Smooth muscle cell (in vitro differentiated cells): ENCODE results near the gene XCR1. TPM values are rescaled to one million over a fixed set of nuclear protein-coding genes. Genes with fewer than 3 reads are reported as not detected.

Source experiments
- DNase-seq: peaks from one replicate; lab custom pipeline; 2025; ENCODE audit not compliant: unreplicated experiment; lab: John Stamatoyannopoulos, UW
- H2AFZ ChIP-seq: fragments of 200-600 bp; sonication (generic); 2 replicates; pipeline ENCODE4 v1.6.0; 2016; ENCODE audit warnings: antibody characterized with exemption, low read depth, mild to moderate bottlenecking
- H3F3A ChIP-seq: fragments of 200-600 bp; sonication (generic); 2 replicates; pipeline ENCODE4 v1.6.0; 2017; ENCODE audit warnings: antibody characterized with exemption, low read depth
- H3K27ac ChIP-seq: fragments of 200-600 bp; sonication (generic); 2 replicates; pipeline ENCODE4 v1.5.1; 2016; ENCODE audit warnings: low read depth, mild to moderate bottlenecking
- H3K27me3 ChIP-seq: fragments of 200-600 bp; sonication (generic); 2 replicates; pipeline ENCODE4 v1.6.1; 2016; ENCODE audit warnings: low read depth, mild to moderate bottlenecking
- H3K36me3 ChIP-seq: fragments of 200-600 bp; sonication (generic); 2 replicates; pipeline ENCODE4 v1.5.1; 2016; ENCODE audit warnings: low read depth
- H3K4me1 ChIP-seq: fragments of 200-600 bp; sonication (generic); 2 replicates; pipeline ENCODE4 v1.5.1; 2016; ENCODE audit warnings: low read depth
- H3K4me2 ChIP-seq: fragments of 200-600 bp; sonication (generic); 2 replicates; pipeline ENCODE4 v1.6.0; 2016; ENCODE audit warnings: mild to moderate bottlenecking
- H3K4me3 ChIP-seq: fragments of 200-600 bp; sonication (generic); 2 replicates; pipeline ENCODE4 v1.5.1; 2016; ENCODE audit warnings: mild to moderate bottlenecking
- H3K79me2 ChIP-seq: fragments of 200-600 bp; sonication (generic); 2 replicates; pipeline ENCODE4 v1.6.0; 2016; ENCODE audit warnings: low read depth, mild to moderate bottlenecking
- H3K9ac ChIP-seq: fragments of 200-600 bp; sonication (generic); 2 replicates; pipeline ENCODE4 v1.6.0; 2016; ENCODE audit warnings: low read depth
- H3K9me3 ChIP-seq: fragments of 200-600 bp; sonication (generic); replicated peaks from 2 replicates; pipeline ENCODE4 v1.5.1; 2016; ENCODE audit warnings: low read depth
- H4K20me1 ChIP-seq: fragments of 200-600 bp; sonication (generic); 2 replicates; pipeline ENCODE4 v1.6.0; 2016; ENCODE audit warnings: low read depth
- CTCF ChIP-seq: fragments of 200-600 bp; sonication (generic); IDR thresholded peaks from 2 replicates; pipeline ENCODE4 v1.5.1; 2017; ENCODE audit warnings: borderline replicate concordance, mild to moderate bottlenecking, antibody characterized with exemption; ENCODE audit not compliant: insufficient read depth, poor library complexity, severe bottlenecking
- WGBS: methylation state at CpG from one replicate; pipeline ENCODE4 v1.1.7; 2016; ENCODE audit warnings: low lambda C conversion rate; 5-methylcytosine and 5-hydroxymethylcytosine counted together
- polyA plus RNA-seq: library from polyadenylated mRNA; unstranded; fragments of >200 nt; fragmentation: Nextera tagmentation; extraction: Ambion mirVana; gene quantifications from 2 replicates; pipeline ENCODE4 v1.2.1, GENCODE V29; 2016
- total RNA-seq: library from RNA; depleted of rRNA; stranded (reverse); fragments of >200 nt; gene quantifications from 2 replicates; pipeline ENCODE4 v1.2.3, GENCODE V29; 2014

XCR1 gene
- total and polyA plus RNA-seq, 2 experiments from 2014 or later: 0.76 TPM; not detected in 1

DNA sequence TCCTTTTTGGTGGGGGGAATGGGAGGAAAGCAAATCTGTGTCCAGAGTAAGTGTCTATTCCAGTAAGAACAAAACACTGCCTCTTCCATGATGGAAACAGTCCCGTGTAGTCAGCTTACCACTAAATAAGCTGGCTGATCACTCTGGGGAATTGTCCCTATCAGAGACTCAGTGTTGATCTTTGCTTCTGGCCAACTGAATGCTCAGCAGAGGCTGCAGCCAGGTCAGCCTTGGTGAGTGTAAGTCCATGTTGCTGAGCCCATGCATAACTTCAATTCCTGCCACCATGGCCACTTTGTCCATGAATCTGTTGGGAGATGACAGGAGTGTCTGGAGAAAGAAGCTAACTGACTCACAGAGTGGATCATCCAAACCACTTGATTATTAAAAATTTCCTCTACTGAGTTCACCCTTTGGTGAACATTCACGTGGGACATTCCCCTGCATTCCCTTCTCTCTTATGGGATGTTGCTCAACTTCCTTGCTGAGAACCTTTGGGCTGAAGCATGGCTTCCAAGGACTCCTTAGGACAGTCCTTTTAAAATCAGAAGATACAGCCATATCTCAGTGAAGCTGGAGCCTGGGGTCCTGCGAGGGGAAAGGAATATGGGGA is 33.9 kb upstream of the XCR1 start:
- no peaks in the 10 kb centered on the region for H3F3A ChIP-seq
- H4K20me1 ChIP-seq: no peaks in the 10 kb centered on the region
- no peaks in the 10 kb centered on the region for H3K36me3 ChIP-seq
- H3K9ac ChIP-seq: no peak overlapping the region
- H3K79me2 ChIP-seq: no peaks in the 10 kb centered on the region
- no peak overlapping the region for H2AFZ ChIP-seq
- H3K4me3 ChIP-seq: no peak overlapping the region
- WGBS: 89% methylated on average over 3 of the region's 3 CpGs
- peaks cover 14% of the 10 kb centered on the region for H3K27me3 ChIP-seq
- no peak for DNase-seq
- no peak overlapping the region for H3K4me2 ChIP-seq
- H3K4me1 ChIP-seq: no peaks in the 10 kb centered on the region
- no peak overlapping the region for H3K27ac ChIP-seq
- TF ChIP-seq CTCF: no peak
- no peaks in the 10 kb centered on the region for H3K9me3 ChIP-seq

- H3K27me3 ChIP-seq: peaks cover 14% of the 10 kb centered on the region
- 78% methylated on average over 2 of the region's 2 CpGs for WGBS
- no peak for TF ChIP-seq CTCF
These were observed 33.3 kb upstream of the XCR1 start for GRCh38 chr3:46060551-46060950.

DNA sequence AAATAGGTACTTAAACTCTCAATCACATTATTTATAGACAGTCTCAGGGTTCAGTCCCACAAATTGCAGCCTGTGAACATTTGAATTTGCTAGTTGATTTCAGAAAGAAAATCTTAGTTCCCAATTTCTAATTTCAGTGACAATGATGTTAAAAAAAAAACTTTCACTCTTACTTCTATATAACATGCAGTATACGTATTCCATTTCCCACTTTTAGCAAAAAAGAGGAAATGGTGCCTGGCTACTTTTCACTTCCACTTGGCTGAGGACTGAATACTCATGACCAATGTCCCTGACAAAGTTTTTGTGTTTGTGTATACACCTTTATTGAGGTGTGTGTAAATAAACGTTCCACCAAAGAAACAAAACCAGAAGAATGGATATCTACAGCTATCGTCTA is 32.1 kb upstream of the XCR1 start:
- H4K20me1 ChIP-seq: no peaks in the 10 kb centered on the region
- no peak overlapping the region for H2AFZ ChIP-seq
- 64% methylated on average over 3 of the region's 3 CpGs for WGBS
- H3F3A ChIP-seq: no peaks in the 10 kb centered on the region
- no peak for DNase-seq
- H3K9ac ChIP-seq: no peak overlapping the region
- H3K4me3 ChIP-seq: no peak overlapping the region
- H3K4me1 ChIP-seq: no peaks in the 10 kb centered on the region
- H3K27ac ChIP-seq: no peak overlapping the region
- TF ChIP-seq CTCF: no peak
- no peaks in the 10 kb centered on the region for H3K9me3 ChIP-seq
- no peaks in the 10 kb centered on the region for H3K36me3 ChIP-seq
- H3K79me2 ChIP-seq: no peaks in the 10 kb centered on the region
- H3K4me2 ChIP-seq: no peak overlapping the region
- H3K27me3 ChIP-seq: peaks cover 14% of the 10 kb centered on the region

More at GRCh38 chr3:46060551-46060950, 33.3 kb upstream of the XCR1 start:
- no peaks in the 10 kb centered on the region for H3K4me1 ChIP-seq
- DNase-seq: no peak
- no peak overlapping the region for H3K4me3 ChIP-seq
- H3K79me2 ChIP-seq: no peaks in the 10 kb centered on the region
- H3K27ac ChIP-seq: no peak overlapping the region
- no peak overlapping the region for H2AFZ ChIP-seq
- H3F3A ChIP-seq: no peaks in the 10 kb centered on the region
- H3K9ac ChIP-seq: no peak overlapping the region
- no peaks in the 10 kb centered on the region for H3K36me3 ChIP-seq
- H3K4me2 ChIP-seq: no peak overlapping the region
- H4K20me1 ChIP-seq: no peaks in the 10 kb centered on the region
- no peaks in the 10 kb centered on the region for H3K9me3 ChIP-seq

- H3K79me2 ChIP-seq: no peaks in the 10 kb centered on the region
- DNase-seq: no peak
- no peak for TF ChIP-seq CTCF
- H3K9ac ChIP-seq: no peak overlapping the region
- no peaks in the 10 kb centered on the region for H3F3A ChIP-seq
- no peaks in the 10 kb centered on the region for H3K36me3 ChIP-seq
- no peaks in the 10 kb centered on the region for H3K4me1 ChIP-seq
- H3K4me3 ChIP-seq: no peak overlapping the region
- no peak overlapping the region for H3K4me2 ChIP-seq
- WGBS: 97% methylated on average over 1 of the region's 1 CpG
- H3K9me3 ChIP-seq: no peaks in the 10 kb centered on the region
- no peaks in the 10 kb centered on the region for H4K20me1 ChIP-seq
- no peak overlapping the region for H3K27ac ChIP-seq
- H2AFZ ChIP-seq: no peak overlapping the region
- peaks cover 14% of the 10 kb centered on the region for H3K27me3 ChIP-seq
These were observed 31.7 kb upstream of the XCR1 start for GRCh38 chr3:46058981-46059380.
